Stimulated activated naive CD4-positive, alpha-beta T cell (primary cell): Measurements from ENCODE around the gene FKBP3.
"Not testable (repeated sequence)": the region's sequence is repeated elsewhere in the genome, so short reads cannot be mapped to it uniquely, and the experiment has no call there.

ENCODE experiments used
- DNase-seq, 6 experiments: peaks; one replicate each; lab custom pipeline; 2025; lab: John Stamatoyannopoulos, UW

Gene FKBP3

DNA sequence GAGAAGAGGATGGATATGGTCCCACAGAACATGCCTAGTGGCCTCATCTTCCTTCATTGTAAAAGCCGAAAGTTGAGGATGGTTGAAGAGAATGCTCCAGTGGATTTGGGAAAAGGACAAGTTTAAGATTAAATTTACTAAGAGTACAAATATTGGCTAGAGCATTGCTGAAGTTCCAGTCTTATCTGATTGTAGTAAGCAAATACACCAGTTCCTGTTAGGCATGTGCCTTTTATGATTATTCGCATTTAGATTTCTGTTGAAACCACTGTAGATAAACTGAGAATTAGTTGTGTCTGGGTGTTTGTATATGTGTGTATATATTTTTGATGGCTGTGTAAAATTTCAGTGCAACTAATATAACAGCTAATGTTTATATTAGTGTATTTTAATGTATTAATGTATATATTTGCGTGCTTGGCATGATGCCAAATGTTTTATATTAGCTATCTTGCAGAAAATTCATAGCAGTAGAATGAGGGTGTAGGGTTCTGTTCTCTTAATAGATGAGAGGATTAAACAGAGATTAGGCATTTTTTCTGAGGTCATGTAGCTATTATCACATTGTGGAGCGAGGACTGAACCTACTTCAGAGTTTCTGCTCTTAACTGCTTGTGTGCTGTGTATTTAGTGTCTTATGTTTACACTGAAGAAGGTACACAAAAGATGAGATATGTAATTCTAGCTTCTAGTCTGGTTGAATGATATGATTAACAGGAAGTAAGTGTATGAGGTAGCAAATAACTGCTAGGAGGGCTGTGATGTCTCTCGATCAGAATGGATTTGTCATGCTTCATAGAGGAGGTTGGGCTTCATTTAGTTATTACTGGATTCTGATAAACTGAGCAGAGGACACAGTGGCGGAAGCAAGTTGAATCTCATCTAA lies 21.1 kb downstream of the FKBP3 start:
- DNase-seq: no peak

GRCh38 chr14:45104561-45104960 lies 29.7 kb downstream of the FKBP3 start:
- DNase-seq: no peak

GRCh38 chr14:45103806-45104205 lies 30.5 kb downstream of the FKBP3 start:
- DNase-seq: no peak

DNA sequence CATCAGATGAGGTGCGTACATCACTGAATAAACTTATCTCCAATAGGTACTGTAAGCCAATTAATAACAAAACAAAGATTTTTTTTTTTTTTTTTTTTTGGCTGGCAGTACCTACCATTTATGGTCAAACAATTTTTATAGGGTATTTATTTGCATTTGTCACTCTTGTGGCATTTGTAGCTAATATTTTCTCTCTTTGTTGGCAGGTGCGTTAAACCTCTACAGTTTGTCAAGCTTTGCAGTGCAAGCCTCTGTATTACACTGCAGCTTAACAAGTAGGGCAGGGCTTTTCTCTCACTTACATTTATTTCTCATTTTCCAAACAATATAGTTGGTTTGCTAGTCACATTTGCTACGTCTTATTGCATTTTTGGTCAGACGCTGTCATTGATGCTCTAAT lies 38.1 kb downstream of the FKBP3 start:
- DNase-seq: no peak

- DNase-seq: no peak
Measured at GRCh38 chr14:45095143-45095542, 39.1 kb downstream of the FKBP3 start.

- no peak for DNase-seq
Measured at GRCh38 chr14:45094275-45094674, 40.0 kb downstream of the FKBP3 start.

DNA sequence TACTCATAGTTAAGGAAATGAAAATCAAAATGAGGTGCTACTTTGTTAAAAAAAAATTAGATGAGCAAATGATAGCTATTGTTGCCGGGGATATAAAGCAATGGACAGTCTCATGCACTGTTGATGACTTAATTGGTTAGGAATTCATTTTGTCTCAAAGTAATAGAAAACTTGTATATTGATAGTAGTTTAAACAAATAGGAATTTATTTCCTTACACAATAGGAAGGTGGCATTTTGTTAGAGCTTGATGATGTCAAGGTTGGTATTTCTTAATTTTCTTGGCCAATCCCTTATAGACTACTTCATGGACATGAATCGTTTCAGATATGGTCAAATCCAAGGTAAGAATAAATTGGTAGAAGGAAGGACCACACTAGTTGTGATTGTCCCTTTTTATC lies 42.6 kb downstream of the FKBP3 start:
- no peak for DNase-seq

DNA sequence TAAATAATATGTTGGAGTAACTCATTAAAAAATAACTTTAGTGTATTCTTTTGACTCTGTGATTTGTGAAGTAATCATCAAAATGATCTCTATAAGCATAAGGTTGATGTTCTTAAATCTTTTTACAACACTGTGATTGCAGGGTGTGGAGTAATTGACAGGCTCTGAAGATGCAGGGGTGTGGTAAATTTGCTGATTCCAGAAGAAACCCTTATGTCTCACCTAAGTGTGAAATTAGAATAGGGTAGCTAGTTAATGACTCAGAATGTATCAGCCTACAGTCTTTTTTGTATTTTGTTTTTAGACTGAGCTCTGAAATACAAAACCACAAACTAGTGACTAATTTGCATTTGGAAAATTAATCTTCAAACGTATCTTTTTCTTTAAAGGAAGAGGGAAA lies 44.5 kb downstream of the FKBP3 start:
- no peak for DNase-seq

GRCh38 chr14:45084946-45085346 lies 49.3 kb downstream of the FKBP3 start:
- DNase-seq: no peak

- DNase-seq: peak; percentile 86 to 93 (median 92)
Measured at GRCh38 chr14:45083976-45084722, 50.1 kb downstream of the FKBP3 start, which contains the start of gene PRPF39. TSS of gene PRPF39 (plus strand) at chr14:45084116. CDS start at chr14:45095240, 11,124 bp downstream.

DNA sequence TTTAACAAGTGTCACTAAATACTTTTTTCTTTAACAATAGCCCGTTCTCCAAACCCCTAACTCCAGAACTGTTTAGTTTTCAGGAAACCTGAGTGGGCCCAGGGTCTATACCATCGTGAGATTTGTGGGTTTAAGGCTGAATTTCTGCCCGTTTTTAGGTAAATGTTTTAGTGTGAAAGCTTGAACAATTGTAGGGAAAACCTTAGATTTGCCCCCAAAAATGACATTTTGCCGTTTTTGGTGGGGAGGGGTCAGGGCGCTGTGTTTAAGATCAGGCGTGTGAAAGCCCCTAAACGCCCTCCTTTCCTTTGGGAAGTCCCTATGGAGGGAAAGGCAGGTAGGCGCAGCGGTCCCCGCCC lies 50.7 kb downstream of the FKBP3 start:
- no peak for DNase-seq

DNA sequence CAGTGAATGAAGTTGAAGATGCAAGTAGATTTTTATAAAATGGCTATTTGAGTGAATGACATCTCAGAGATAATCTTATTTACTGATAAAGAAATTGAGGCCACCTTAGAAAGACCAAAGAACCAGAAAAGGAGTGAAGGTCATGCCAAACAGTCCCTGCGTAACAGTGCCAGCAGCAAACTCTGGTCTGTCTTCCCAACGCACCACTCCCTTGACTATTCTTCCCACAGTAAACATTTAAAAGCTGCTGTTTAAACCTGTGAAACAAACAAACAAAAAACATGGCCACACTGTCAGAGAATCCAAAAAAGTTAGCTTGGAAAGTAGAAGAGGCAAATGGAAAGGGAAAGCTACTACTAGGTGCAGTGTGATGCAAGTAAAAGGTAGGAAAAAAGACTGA lies 51.9 kb downstream of the FKBP3 start:
- no peak for DNase-seq

- not testable (repeated sequence) for DNase-seq
Measured at GRCh38 chr14:45081096-45081495, 53.2 kb downstream of the FKBP3 start.

- not testable (repeated sequence) for DNase-seq
Measured at GRCh38 chr14:45080416-45080968, 53.8 kb downstream of the FKBP3 start.

GRCh38 chr14:45078323-45078722 lies 56.0 kb downstream of the FKBP3 start:
- DNase-seq: no peak

- DNase-seq: no peak
Measured at GRCh38 chr14:45073231-45073879, 60.9 kb downstream of the FKBP3 start.

DNA sequence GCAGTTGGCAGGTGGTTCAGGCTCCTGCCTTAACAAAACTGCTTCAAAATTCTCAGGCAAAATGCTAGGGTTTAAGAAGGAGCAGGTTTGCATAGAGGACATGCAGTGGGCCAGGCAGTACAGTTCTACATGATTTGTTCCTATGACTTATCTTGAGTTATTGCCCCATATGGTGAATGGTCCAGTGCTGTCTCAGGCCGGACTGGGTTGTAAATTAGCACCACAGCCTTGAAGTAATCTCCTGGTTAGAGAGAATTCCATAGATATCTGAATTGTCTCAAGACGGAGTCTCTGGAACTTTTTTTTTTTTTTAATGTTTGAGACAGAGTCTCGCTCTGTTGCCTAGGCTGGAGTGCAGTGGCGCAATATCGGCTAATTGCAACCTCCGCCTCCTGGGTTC lies 62.2 kb downstream of the FKBP3 start:
- no peak for DNase-seq

DNA sequence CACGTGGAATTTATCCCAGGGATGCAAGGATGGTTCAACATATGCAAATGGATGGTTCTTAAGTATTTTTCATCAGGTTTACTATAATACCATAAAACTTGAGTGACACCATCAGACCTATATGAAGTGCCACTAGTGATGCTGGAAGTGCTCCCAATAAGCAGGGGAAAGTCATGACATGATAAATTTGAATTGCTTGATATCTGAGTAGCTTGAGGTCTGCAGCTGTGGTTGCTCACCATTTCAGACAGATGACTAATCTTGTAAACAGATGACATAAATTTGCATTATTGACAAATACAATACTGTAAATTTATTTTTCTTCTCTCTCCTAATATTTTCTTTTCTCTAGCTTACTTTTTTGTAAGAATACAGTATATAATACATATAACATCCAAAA lies 64.1 kb downstream of the FKBP3 start:
- DNase-seq: no peak

DNA sequence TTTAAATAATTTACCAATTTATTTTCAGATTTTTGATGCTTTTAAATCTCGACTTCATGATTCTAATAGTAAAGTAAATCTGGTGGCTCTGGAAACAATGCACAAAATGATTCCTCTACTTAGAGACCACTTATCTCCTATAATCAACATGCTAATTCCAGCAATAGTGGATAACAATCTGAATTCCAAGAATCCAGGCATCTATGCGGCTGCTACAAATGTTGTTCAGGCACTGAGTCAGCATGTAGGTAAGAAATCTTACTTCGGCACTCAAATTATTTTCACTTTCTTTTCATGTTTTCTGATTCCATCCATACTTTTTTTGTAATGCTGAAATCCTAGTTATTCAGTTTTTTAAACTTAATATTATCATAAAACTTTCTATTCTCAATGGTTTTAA lies 65.9 kb downstream of the FKBP3 start:
- DNase-seq: no peak

DNA sequence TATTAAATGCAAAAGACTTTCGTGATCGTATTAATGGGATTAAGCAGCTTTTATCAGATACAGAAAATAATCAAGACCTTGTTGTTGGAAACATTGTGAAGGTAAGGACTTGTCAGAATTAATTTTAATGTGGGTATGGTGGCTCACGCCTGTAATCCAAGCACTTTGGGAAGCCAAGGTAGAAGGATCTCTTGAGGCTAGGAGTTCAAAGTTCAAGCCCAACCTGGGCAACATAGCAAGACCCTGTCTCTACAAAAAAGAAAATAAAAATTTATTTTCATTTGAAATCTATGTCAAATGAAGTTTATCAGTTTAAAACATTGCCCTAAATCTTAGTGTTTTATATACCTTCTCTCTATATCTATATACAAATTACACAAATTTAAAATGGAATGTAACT lies 67.6 kb downstream of the FKBP3 start:
- no peak for DNase-seq

GRCh38 chr14:45065956-45066355 lies 68.3 kb downstream of the FKBP3 start:
- no peak for DNase-seq
